Naive B cell (primary cell): Measurements from ENCODE around the gene NFX1. TPM values are rescaled to one million over a fixed set of nuclear protein-coding genes. Genes with fewer than 3 reads are reported as not detected.
"Not testable (repeated sequence)": the region's sequence is repeated elsewhere in the genome, so short reads cannot be mapped to it uniquely, and the experiment has no call there.

ENCODE experiments used
- ATAC-seq, 2 donors: fragments of 150-1000 bp; cut with Tn5 transposase; 2 replicates each; pipeline ENCODE4 v1.10.0; 2021; ENCODE audit warnings: low read depth in 2 of 2, mild to moderate bottlenecking in 2 of 2, moderate library complexity in 2 of 2
- DNase-seq: peaks from one replicate; pipeline ENCODE4 v3.0.0; 2022
- H3K27ac Mint-ChIP-seq, 6 donors: one replicate each; pipeline ENCODE4 v1.8.0; 2020 to 2022; ENCODE audit warnings: mild to moderate bottlenecking in 6 of 6, mixed read lengths in 6 of 6, moderate library complexity in 5 of 6, inconsistent platforms in 2 of 6
- H3K27me3 Mint-ChIP-seq, 3 donors: one replicate each; pipeline ENCODE4 v1.8.0; 2021 to 2022; ENCODE audit warnings: mixed read lengths in 3 of 3, mild to moderate bottlenecking in 1 of 3
- H3K36me3 Mint-ChIP-seq, 2 donors: one replicate each; pipeline ENCODE4 v1.8.0; 2020 to 2022; ENCODE audit warnings: mixed read lengths in 2 of 2, inconsistent platforms in 1 of 2, mild to moderate bottlenecking in 1 of 2
- H3K4me1 Mint-ChIP-seq, 3 donors: one replicate each; pipeline ENCODE4 v1.8.0; 2020 to 2022; ENCODE audit warnings: mixed read lengths in 3 of 3, inconsistent platforms in 1 of 3, mild to moderate bottlenecking in 1 of 3, moderate library complexity in 1 of 3
- H3K4me3 Mint-ChIP-seq, 8 donors: one replicate each; pipeline ENCODE4 v1.8.0; 2020 to 2022; ENCODE audit warnings: mild to moderate bottlenecking in 8 of 8, mixed read lengths in 8 of 8, moderate library complexity in 8 of 8, inconsistent platforms in 2 of 8
- H3K9me3 Mint-ChIP-seq, 7 donors: one replicate each; pipeline ENCODE4 v1.8.0; 2020 to 2022; ENCODE audit warnings: mixed read lengths in 7 of 7, mild to moderate bottlenecking in 5 of 7, inconsistent platforms in 2 of 7, moderate library complexity in 1 of 7
- polyA plus RNA-seq, 6 donors: library from polyadenylated mRNA; unstranded; fragments of 300-500 nt; fragmentation: Illumina TruSeq; gene quantifications; one replicate each; pipeline ENCODE4 v1.2.3, GENCODE V29; 2021; ENCODE audit warnings: low read depth in 6 of 6

The NFX1 gene
- polyA plus RNA-seq, 6 donors from 2014 or later, result 25.7 to 59.9 (median 41.2) TPM

DNA sequence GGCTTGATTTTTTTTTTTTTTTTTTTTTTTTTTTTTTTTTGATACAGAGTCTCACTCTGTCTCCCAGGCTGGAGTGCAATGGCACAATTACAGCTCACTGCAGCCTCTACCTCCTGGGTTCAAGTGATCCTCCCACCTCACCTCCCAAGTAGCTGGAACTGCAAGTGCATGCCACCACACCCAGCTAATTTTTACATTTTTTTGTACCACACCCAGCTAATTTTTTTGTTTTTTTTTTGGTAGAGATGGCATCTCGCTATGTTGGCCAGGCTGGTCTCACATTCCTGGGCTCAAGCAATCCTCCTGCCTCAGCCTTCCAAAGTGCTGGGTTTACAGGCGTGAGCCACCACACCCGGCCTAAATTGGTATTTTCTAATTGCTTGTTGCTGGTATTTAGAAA is 68.3 kb downstream of the NFX1 start:
- not testable (repeated sequence) for H3K27me3 Mint-ChIP-seq, H3K4me1 Mint-ChIP-seq, H3K9me3 Mint-ChIP-seq, H3K4me3 Mint-ChIP-seq, H3K27ac Mint-ChIP-seq, DNase-seq, ATAC-seq
- peaks cover 5 to 15% of the 10 kb centered on the region in 2 donors for H3K36me3 Mint-ChIP-seq

DNA sequence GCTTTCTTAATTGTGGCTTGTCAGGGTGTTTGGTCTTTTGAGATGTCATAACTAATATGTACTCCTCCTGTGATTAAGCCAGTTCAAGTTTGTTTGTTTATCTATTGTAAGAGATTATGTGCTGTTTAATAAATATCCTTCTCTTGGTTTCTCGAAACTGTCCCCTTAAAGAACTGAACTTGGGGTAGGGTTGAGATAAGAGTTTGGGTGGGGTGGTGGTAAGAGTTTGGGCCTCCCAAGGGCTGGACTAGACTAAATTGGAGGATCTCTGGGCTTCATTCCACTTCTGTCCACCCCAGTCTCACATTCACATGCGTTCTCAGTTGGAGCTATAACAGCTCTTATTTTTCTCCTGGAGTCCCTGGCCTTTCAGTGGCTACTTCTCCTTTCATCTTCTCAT is 73.8 kb downstream of the NFX1 start:
- Mint-ChIP-seq H3K4me1 (no peaks in the 10 kb centered on the region), H3K36me3 (peaks cover 22 to 23% of the 10 kb centered on the region in 2 donors), H3K9me3 (no peaks in the 10 kb centered on the region), H3K27ac (peak overlapping the region in 4 of 6 donors; percentile 2 to 65 (median 38)), H3K27me3 (no peaks in the 10 kb centered on the region), H3K4me3 (no peak overlapping the region)
- no peak for ATAC-seq
- DNase-seq, result no peak

DNA sequence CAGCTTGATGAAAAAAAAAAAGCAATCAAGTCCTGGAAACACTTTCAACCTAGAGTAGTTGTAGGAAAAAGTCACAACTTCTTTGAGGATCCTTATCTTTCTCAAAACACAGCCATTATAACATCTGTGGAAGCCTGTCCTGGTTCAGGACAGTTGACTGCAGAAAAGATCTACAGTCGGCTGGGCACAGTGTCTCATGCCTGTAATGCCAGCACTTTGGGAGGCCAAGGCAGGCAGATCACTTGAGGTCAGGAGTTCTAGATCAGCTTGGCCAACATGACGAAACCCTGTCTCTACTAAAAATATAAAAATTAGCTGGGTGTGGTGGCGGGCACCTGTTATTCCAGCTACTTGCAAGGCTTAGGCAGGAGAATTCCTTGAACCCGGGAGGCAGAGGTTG is 74.5 kb downstream of the NFX1 start:
- Mint-ChIP-seq H3K36me3 (peaks cover 22 to 29% of the 10 kb centered on the region in 2 donors), H3K27ac (peak overlapping the region in 1 of 6 donors; percentile 2)
- H3K9me3 Mint-ChIP-seq, H3K4me3 Mint-ChIP-seq, H3K4me1 Mint-ChIP-seq, ATAC-seq, H3K27me3 Mint-ChIP-seq, DNase-seq: not testable (repeated sequence)

DNA sequence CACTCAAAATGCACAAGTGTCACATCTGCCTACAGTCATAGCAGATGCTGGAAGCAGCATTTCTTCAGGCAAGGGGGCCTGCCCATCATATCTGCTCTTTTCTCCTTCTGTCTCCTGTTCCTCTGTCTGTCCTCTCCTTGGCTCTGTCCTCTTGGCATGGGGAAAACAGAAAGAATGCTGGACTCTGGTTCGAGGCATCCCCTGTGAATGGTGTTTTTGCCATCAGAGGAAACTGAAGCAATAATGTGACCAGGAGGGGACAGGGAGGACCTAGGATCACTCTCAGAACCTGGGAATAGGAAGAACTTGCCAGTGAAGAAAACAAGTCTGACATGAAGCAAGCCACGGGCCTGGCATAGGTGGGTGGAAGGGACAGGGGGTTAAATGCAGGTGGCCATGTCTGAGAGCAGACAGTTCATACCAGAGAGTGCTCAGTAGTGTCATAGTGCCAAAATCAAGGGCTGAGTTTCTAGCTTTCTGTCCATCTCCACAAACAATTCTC is 76.7 kb downstream of the NFX1 start:
- DNase-seq, result no peak
- H3K36me3 Mint-ChIP-seq, result peaks cover 26 to 42% of the 10 kb centered on the region in 2 donors
- peak overlapping the region in 1 of 6 donors; percentile 77 for H3K27ac Mint-ChIP-seq

DNA sequence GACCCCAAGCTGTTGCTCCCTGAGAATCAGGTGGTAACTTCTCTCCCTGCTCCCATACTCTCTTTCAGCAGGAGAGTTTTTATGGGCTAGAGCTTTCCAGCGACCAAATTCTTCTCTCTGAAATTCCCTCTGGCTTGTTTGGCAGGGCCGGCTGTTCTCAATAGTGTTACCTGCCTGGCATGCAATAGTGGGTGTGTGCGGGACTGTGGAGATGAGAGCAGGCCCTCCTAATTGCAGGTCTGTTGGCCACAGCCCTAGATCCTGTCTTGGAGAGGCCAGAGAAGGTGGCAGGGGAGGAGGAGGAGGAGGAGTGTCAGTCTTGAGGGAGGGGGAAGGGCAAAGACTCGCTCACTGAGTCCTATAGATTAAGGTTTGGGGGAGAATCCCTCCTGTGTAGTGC is 82.6 kb downstream of the NFX1 start:
- Mint-ChIP-seq H3K36me3 (peaks cover 11 to 19% of the 10 kb centered on the region in 2 donors), H3K27ac (peak overlapping the region in 3 of 6 donors; percentile 39 to 65 (median 60)), H3K4me3 (peak overlapping the region in 1 of 8 donors; percentile 29), H3K9me3 (no peaks in the 10 kb centered on the region), H3K27me3 (no peaks in the 10 kb centered on the region), H3K4me1 (peaks cover 5 to 10% (median 9%) of the 10 kb centered on the region in 3 donors)
- no peak for ATAC-seq
- DNase-seq, result no peak

More for the DNA sequence above, 76.7 kb downstream of the NFX1 start:
- H3K9me3 Mint-ChIP-seq, result no peaks in the 10 kb centered on the region
- H3K4me1 Mint-ChIP-seq, result no peaks in the 10 kb centered on the region
- ATAC-seq, result no peak
- no peak overlapping the region for H3K4me3 Mint-ChIP-seq
- H3K27me3 Mint-ChIP-seq, result no peaks in the 10 kb centered on the region

DNA sequence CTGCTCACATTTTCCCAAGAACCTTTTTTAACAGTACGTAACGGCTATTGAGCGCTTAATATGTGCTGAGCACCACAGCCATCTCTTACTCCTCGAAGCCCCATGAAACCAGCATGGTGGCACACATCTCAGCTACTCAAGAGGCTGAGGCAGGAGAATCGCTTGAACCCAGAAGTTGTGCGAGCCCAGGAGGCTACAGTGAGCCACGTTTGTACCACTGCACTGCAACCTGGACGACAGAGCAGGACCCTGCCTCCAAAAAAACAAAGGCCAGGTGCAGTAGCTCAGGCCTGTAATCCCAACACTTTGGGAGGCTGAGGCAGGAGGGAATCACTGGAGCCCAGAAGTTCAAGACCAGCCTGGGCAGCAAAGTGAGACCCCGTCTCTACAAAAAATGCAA is 83.9 kb downstream of the NFX1 start:
- Mint-ChIP-seq H3K36me3 (peaks cover 11 to 19% of the 10 kb centered on the region in 2 donors), H3K9me3 (no peaks in the 10 kb centered on the region), H3K27ac (no peak overlapping the region), H3K4me1 (peaks cover 5 to 10% (median 9%) of the 10 kb centered on the region in 3 donors), H3K27me3 (no peaks in the 10 kb centered on the region), H3K4me3 (no peak overlapping the region)
- ATAC-seq, result no peak
- DNase-seq, result no peak

DNA sequence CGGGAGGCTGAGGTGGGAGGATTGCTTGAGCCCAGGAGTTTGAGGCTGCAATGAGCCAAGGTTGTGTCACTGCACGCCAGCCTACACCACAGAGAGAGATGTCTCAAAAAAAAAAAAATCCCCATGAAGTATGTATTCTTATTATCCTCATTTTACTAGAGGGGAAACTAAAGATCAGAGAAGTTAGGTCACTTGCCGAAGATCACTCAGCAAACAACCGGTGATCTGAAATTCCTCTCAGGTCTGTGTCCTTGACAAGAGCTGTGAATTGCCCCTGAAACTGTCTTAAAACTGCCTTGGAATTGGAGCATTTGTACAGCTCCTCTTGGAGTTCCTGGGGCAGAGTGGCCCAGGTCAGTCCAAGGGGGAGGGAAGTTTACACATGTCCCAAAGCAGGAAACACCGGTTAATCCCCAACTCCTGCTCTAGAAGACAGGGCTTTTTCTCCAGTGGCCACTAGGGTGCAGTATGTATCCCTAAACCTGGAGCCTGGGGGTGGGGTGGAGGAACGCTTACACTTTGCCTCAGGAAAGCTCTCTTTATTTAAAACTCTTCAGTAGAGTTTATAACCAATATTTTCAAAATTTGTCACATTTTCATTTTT is 84.4 kb downstream of the NFX1 start:
- Mint-ChIP-seq H3K36me3 (peaks cover 11 to 14% of the 10 kb centered on the region in 2 donors), H3K4me3 (peak overlapping the region in 4 of 8 donors; percentile 2 to 88 (median 46)), H3K27me3 (no peaks in the 10 kb centered on the region), H3K4me1 (peaks cover 5 to 10% (median 9%) of the 10 kb centered on the region in 3 donors), H3K9me3 (no peaks in the 10 kb centered on the region), H3K27ac (peak overlapping the region in 3 of 6 donors; percentile 10 to 52 (median 51))
- ATAC-seq (peak; percentile 69 to 82), DNase-seq (peak; percentile 46)

DNA sequence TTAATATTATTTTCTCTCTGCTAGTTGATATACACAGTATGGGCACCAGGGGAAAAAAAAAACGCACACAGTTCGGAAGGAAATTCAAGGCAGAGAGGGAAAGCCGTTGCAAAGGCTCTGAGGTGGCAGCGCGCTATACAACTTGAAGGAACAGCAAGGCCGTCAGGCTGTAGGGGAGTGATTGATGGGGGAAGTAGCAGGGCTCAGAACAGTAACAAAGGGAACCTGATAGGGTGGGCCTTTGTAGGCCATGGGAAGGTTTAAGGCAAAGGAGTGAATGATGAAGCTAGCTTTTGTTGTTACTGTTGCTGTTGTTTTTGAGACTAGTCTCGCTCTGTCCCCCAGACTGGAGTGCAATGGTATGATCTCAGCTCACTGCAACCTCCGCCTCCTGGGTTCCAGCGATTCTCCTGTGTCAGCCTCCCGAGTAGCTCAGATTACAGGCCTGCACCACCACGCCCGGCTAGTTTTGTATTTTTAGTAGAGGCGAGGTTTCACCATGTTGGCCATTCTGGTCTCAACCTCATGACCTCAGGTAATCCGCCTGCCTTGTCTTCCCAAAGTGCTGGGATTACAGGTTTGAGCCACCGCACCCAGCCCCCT is 85.0 kb downstream of the NFX1 start:
- no peaks in the 10 kb centered on the region for H3K9me3 Mint-ChIP-seq
- no peaks in the 10 kb centered on the region for H3K27me3 Mint-ChIP-seq
- DNase-seq (no peak), ATAC-seq (peak in 1 of 2 donors; percentile 33)
- peaks cover 5 to 10% (median 9%) of the 10 kb centered on the region in 3 donors for H3K4me1 Mint-ChIP-seq
- peak overlapping the region in 5 of 8 donors; percentile 2 to 88 (median 35) for H3K4me3 Mint-ChIP-seq
- H3K36me3 Mint-ChIP-seq, result peaks cover 6 to 8% of the 10 kb centered on the region in 2 donors
- H3K27ac Mint-ChIP-seq, result peak overlapping the region in 4 of 6 donors; percentile 9 to 52 (median 30)

DNA sequence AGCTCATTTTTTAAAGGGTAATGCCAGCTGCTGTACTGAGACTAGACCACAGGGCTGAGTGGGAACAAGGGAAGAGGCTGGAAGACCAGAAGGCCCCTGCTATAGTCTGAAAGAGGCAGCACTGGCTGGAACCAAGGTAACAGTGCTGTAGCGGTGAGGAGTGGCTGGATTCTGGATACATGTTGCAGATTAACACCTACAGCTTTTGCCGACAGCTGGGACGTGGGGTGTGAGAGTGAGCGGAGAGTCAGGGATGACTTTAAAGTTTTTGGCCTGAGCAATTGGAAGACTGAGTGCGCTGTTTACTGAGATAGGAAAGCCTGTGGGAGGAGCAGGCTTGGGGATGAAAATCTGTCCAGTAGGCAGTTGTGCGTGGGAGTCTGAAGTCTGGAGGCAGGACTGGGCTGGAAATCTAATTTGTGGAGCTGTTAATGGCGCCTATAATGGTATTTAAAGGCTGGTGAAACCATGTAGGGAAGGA is 85.6 kb downstream of the NFX1 start:
- peaks cover 5 to 12% (median 9%) of the 10 kb centered on the region in 3 donors for H3K4me1 Mint-ChIP-seq
- ATAC-seq (no peak), DNase-seq (no peak)
- peak overlapping the region in 3 of 6 donors; percentile 9 to 51 (median 18) for H3K27ac Mint-ChIP-seq
- H3K27me3 Mint-ChIP-seq, result no peaks in the 10 kb centered on the region
- peaks cover 6 to 8% of the 10 kb centered on the region in 2 donors for H3K36me3 Mint-ChIP-seq
- no peak overlapping the region for H3K4me3 Mint-ChIP-seq
- H3K9me3 Mint-ChIP-seq, result no peaks in the 10 kb centered on the region

DNA sequence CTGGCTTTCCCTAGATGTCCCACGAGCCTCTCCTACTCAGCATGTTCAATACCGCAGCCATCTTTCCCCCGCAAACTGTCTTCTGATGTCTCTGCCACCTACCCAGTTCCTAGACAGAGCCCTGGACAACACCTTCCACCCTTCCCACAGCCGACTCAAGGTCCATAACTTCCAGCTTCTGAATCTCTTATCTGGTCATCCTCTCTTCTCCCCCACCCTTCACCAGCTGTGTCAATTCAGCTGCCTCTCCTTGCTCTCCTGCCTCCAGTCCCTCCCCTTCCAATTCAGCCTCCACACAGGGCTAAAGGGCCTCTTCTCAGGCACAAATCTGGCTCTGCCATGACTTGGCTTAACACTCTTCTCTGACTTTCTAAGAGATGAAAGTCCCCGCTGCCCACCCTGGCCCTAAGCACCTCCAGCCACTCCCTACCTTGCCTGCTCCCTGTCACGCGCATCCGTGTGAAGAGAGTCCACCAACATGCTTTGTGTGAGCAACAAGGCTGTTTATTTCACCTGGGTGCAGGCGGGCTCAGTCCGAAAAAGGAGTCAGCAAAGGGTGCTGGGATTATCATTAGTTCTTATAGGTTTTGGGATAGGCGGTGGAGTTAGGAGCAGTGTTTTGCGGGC is 86.9 kb downstream of the NFX1 start:
- no peaks in the 10 kb centered on the region for H3K36me3 Mint-ChIP-seq
- H3K27ac Mint-ChIP-seq, result no peak overlapping the region
- DNase-seq (no peak), ATAC-seq (no peak)
- no peaks in the 10 kb centered on the region for H3K9me3 Mint-ChIP-seq
- H3K27me3 Mint-ChIP-seq, result no peaks in the 10 kb centered on the region
- H3K4me3 Mint-ChIP-seq, result peak overlapping the region in 1 of 8 donors; percentile 26
- peaks cover 5 to 12% (median 9%) of the 10 kb centered on the region in 3 donors for H3K4me1 Mint-ChIP-seq

DNA sequence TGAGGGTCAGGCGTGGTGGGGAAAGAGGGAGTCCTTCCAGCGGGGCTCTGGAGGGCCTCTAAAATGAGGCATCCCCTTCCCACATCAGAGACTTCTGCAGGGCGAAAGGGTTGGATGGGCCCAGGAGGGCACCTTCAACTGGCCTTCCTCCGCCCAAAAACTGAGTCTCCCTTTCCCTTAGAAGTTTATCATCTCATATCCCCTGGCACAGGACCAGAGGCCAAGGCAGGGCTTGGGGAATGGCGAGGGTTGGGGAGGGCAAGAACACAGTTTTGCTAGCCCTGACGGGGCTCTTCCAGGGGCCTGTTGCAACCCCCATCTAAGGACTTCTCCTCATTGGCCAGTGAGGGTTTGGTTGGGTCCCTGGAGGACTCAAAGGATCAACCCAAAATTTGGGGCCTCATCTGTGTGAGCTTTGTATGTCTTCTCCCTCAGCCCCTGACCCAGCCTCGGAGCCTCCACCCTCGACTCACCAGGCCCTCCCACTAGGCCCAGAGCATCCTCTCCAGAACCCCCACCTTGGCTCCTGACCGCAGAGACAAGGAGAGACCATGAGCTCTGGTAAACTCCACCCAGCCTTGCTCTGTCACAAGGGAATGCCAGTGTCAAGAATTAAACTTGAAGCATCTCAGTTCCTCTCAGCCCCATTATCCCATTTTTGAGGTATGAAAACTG is 87.9 kb downstream of the NFX1 start:
- no peak for ATAC-seq
- H3K4me1 Mint-ChIP-seq, result peaks cover 5 to 12% (median 9%) of the 10 kb centered on the region in 3 donors
- no peaks in the 10 kb centered on the region for H3K27me3 Mint-ChIP-seq
- H3K9me3 Mint-ChIP-seq, result no peaks in the 10 kb centered on the region
- no peak for DNase-seq
- H3K4me3 Mint-ChIP-seq, result no peak overlapping the region
- H3K36me3 Mint-ChIP-seq, result no peaks in the 10 kb centered on the region
- H3K27ac Mint-ChIP-seq, result no peak overlapping the region

DNA sequence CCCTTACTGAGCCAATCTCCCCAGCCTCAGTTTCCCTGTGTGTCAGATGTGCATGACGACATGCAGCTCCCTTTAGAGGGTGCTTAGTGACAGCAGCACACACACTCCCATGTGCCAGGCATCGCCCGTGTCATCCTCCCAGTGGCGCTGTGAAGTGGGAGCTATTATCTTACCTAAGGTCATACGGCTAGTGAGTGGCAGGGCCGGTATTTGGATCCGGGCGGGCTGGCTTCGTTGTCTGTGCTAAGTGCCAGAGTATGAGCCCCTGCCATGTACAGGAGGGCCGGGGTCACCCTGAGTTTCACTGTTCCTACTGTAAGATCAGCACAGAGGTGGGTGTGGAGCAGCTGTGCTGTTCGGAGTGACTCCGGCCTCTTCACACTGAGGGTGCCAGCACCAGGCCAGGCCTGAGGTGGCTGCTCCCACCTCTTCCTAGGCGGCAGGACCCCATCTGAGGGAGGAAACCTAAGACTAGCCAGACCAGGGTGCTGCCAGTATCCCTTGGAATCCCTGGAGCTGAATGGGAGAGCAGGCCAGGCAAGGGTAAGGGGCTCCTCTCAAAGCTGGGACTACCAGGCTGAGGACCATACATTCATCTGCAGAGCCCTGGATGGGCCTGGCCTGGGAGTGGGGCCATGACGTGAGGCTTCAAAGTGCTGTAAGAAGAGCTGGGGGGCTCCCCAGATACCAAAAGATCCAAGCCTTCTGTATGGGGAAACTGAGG is 89.5 kb downstream of the NFX1 start:
- Mint-ChIP-seq H3K4me3 (peak overlapping the region in 1 of 8 donors; percentile 16), H3K36me3 (no peaks in the 10 kb centered on the region), H3K27ac (no peak overlapping the region), H3K4me1 (peaks cover 5 to 8% (median 6%) of the 10 kb centered on the region in 3 donors), H3K9me3 (no peaks in the 10 kb centered on the region), H3K27me3 (no peaks in the 10 kb centered on the region)
- DNase-seq (no peak), ATAC-seq (no peak)
